ENCODE measurements around the gene LITAFD.
"Not testable (repeated sequence)": the region's sequence is repeated elsewhere in the genome, so short reads cannot be mapped to it uniquely, and the experiment has no call there.

The LITAFD gene

DNA sequence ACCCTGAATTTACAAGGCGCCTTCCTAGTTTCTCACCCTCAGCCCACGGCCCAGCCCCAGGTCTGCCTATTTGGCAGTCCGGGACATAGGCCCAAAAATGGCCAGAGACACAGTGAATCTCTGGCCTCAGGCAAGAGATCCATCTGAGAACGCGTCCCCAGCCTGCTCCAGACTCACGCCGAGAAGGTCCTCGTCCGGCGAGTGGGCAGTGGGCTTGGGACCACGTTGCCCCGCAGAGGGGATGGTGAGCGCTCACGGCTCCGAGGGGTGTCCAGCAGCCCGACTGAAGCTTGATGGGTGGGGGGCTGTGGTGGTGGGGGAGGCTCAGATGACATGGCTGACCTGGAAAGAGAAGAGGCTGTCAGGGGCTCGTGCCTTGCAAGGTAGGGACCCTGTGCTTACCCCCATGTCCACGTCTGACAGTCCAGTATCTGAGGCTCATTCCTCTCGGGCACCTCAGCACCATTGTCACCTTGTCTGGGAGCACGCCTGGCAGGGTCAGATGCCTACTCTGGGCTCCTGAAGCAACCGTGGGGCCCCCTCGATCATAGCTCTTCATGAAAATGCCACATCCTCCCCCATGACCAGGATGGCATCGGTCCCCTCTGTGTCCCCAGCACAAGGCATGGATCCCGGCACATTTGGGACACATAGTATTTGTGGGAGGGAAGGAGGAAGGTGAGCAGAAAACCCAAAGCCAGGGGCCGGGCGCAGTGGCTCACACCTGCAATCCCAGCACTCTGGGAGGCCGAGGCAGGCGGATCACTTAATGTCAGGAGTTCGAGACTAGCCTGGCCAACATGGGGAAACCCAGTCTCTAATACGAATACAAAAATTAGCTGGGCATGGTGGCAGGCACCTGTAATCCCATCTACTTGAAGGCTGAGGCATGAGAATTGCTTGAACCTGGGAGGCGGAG is 22.9 kb upstream of the LITAFD start:
- no peak for DNase-seq

DNA sequence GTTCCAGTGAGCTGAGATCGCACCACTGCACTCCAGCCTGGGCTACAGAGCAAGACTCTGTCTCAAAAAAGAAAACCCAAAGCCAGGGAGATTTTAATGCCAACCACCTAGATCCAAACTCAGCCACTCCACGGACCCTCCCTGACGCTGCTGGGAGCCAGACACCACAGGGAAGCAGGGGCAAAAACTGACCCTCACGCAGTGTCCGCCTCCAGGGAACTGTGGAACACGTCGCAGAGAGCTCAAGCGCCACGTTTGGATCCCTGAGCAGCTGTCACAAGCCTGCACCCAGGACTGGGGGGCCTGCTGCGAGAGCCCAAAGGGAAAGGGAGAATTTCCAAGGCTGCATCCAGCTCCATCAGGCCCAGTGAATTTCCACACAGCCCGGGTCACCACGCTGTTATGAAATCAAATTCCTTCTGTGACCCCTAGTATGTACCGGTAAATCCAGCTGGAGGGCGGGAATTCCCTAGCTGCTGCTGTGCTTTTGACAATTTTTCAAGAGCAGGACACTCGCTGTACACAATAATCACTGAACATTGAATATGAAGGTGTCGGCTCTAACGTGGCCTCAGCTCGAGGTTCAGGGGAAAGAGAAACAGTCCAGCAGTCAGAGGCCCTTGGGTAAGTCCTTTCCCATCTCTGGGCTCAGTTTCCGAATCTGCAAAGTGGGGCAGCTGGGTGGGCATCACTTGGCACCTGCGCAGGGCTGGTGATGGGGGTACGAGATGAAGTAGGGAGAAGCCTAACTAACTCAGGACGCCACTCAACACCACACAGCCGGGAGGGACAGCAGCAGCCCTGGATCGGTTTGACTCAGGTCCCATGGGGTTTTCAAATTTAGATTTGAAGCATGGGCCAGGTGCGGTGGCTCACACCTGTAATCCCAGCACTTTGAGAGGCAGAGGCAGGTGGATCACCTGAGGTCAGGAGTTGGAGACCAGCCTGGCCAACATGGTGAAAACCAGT is 22.0 kb upstream of the LITAFD start:
- no peak for DNase-seq

DNA sequence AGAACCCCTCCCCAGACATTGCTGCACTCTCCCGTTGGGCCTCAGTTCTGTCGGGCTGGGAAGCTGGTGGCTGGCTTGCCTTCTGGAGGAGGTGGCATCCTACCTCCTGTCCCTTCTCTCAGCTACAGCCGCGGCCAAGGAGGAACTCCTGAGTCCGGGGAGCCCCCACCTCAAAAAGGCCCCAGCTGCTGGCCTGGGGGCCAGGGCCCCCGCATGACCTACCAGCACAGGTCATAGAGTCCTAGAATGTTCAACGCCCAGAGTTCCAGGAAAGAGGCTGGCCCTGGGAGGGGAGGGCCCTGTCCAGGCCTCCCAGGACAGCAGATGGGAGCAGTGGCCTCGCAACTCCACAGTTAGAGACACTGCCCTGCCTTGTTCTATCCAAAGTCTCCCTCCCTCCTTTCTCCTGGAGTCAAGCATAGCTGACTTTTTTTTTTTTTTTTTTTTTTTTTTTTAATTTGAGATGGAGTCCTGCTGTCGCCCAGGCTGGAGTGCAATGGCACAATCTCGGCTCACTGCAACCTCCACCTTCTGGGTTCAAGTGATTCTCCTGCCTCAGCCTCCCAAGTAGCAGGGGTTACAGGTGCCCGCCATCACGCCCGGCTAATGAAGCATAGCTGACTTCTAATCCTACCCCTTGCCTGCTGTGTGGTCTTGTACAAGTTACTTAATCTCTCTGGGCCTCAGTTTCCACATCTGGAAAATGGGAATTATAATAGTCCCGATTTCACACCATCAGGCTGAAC is 20.4 kb upstream of the LITAFD start:
- no peak for DNase-seq

DNA sequence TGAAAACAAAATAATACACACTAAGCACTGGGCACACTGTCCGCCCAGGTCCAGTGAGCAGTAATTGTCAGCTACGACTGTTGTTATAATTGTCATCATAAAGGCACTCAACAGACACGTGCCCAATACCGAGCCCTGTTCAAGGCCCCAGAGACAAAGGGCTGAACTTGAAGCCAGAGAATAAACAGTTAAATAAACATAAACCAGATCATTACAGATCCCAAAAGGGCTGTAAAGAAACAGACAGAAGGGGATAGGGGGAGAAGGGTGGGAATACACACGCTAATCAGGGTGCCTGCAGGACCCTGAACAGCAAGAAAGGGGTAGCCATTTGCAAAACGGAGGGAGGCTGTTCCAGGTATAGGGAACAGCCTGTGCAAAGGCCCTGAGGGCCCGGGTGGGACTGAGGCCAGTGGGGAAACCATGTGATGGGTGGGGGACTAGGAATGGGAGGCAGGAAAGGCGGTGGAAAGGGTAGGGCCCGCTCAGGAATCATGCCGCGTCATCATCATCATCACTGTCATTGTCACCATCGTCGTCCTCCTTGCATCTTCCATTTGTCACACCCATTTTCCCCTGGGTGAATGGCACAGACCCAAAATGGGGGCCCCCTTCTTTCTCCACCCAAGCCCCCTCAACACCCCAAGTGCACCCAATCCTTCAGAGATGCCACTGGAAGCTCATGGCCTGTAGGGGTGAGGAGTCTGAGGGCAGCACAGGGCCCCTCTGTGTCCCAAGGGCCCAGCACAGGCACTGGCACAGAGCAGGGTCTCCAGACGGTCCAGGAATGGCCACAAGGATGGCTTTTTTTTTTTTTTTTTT is 19.6 kb upstream of the LITAFD start:
- no peak for DNase-seq

DNA sequence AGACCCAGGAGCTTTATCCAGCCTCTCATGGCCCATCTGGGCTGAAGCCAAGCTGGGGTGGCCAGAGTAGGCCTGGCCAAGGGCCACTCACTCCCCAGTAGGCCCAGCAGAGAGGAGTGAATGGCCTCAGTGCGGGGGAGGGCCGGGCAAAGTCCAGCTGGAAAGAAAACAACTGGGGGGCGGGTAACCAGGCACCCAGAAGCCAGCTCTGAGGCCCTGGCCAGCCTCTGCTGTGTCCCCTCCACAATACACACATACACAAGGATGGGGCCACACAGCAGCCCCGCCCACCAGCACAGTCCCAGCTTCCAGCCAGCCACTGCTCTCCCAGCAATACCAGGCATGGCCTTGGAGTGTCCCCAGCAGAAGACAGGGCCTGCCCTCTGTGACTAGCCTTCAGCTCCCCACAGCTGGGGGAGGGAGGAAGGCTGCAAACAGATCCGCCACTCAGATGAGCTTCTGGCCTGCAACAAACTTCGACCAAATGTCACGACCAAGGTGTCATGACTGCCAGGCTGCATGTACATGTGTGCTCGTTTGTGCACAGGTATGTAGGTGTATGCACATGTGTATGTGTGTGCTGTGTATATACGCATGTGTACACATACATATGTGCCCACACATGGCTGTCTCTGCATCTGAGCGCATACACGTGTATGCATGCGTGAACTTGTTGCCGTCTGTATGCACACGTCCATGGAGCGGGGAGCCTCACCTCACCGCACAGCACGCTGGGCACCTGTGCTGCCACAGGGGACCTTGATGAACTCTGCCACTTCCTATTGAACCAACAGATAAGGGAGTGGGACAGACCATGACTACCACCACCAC is 18.3 kb upstream of the LITAFD start:
- DNase-seq: no peak

DNA sequence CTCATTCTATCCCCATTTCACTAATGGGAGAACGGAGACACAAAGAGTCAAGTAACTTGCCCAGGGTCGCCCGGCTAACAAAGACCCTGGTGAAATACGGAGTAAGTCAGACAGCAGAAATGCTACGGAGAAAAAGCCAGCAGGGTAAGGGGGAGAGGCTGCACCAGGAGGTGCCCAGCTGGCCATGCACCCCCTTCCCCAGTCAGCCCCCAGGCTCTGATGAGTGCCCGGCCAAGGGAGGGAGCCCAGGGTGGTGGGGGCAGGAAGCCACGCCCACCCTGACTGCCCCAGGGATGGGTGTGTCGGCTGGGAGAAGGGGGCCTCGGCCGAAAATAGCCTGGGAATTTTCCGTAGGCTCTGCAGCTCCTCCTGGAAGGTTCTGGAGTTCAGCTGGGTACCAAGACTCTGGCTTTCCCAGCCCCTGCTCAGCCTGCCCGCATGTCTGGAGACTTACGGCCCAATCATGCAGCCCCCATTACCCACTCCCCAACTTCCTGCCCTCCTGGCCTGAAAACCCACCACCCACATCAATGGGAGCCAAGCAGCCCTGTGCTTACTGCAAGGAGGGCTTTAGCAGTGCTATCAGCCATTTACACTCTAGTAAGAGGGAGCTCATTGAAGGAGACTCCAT is 17.6 kb upstream of the LITAFD start:
- DNase-seq: no peak

DNA sequence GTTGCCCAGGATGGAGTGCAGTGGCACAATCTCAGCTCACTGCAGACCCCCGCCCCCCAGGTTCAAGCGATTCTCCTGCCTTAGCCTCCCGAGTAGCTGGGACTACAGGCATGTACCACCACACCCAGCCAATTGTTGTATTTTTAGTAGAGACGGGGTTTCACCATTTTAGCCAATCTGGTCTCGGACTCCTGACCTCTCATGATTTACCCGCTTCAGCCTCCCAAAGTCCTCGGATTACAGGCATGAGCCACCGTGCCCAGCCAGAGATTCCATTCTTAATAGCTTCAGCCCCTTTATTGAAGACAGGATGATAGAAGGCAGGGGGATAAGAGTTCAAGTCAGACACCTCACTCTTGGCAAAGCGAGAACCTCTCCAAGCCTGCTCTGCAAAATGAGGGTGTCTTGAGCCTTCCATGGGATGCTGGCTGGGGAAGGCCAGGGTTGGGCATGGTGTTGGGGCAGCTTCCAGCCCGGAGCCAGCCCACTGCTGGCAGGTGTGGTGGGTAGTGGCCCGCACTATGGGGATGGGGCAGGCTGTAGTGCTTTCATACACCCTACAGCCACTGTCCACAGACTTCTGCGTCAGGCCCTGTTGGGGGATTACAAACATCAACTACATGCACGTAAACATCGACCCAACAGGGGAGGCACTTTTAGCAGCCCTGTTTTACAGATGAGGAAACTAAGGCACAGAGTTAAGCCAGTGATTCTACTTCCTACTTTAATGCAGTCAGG is 16.8 kb upstream of the LITAFD start:
- DNase-seq: no peak

DNA sequence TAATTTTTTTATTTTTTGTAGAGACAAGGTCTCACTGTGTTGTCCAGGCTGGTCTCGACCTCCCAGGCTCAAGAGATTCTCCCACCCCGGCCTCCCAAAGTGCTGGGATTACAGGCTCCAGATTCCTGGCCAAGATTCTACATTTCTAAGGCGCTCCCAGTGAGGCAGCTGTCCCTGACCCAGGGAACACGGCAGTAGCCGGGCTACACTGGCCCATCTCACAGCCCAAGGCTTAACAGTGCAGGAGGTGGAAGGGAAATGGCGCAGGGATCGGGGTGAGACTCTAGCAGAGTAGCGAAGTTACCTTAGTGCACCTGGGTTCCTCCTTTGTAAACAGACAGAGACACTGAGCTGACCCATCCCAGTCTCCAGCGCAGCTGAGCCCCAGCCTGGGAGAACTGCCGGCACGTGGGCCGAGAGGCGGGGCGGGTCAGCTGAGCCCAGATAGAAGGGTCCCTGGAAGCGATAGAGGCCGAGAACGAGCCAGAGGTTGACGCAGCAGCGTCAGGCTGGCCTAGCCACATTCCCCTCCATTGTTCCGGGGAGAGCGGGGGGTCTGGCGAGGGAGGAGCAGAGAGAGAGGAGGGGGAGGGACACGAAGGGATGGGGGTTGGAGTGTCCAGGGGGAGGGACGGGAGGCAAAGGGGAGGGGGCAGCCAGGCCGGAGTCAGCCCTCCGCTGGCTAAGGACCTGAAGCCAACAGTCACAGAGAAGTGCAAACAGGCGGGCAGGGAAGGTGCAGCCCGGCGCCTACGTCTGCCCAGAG is 15.8 kb upstream of the LITAFD start:
- no peak for DNase-seq

DNA sequence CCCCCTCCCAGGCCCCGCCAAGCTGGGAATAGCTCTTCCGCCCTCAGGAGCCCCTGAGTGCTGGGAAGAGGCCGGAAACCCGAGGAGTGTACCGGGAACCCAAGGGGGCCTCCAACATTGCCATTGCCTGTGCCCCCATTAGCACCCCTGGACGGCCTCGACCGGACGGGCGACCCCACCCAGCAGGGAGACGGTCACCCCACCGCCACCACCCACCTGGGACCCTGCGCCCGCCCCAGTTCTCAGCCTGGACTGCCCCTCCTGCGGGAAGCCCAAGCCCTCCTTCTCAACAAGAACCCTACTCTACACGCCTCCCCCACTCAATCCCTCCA is 15.3 kb upstream of the LITAFD start:
- no peak for DNase-seq

DNA sequence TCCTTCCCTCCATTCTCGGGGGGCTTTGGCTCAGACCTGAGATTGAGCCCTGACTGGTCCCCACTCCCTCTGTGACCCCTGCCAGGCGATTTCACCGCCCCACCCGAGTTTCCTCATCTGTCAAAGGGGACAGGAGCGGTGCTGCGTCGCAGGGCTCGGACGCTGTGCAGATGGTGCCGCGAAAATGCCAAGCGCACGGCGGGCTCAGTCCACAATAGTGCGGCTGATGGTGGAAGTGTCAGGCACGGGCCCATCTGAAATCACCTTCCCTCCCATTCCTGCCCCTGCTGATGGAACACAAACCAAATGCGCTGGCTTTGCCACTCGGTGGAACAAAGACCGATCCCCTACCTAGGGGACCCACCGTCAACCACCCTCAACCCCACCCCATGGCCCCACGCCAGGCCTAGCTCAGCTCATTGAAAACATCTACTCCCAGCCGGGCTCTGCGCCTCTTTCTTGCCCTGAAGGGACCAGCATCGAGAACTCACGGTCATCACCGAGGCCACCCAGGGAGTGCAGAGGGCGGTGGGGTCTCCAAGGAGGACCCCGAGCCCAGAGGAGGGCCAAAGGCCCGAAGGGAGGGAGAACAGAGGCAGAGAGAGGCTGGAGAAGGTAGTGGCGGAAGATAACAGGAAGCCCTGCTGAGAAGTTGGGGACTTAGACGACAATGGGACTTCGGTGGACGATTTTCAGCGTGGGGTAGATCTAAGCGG is 14.8 kb upstream of the LITAFD start:
- no peak for DNase-seq

DNA sequence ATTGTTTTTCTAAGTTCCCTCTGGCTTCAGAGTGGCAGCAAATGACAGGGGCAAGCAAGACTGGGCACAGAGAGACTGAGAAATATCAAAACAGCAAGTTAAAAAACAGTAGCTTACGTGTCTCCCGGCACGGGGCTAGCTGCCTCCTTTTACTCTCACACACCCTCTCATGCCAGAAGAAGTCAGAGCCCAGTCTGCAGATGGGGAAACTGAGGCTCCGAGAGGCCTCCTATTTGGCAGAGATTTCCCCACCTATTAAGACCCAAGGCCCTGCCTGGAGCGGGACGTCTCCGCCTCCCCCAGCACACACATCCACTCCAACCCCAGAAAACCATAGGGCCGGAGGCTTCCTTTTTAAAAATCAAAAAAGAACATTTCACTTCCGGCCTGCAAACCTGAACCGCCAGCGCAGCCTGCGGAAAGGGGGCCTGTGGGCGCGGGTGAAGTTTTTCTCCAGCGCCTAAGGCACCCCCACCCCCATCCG is 14.2 kb upstream of the LITAFD start:
- DNase-seq: no peak

DNA sequence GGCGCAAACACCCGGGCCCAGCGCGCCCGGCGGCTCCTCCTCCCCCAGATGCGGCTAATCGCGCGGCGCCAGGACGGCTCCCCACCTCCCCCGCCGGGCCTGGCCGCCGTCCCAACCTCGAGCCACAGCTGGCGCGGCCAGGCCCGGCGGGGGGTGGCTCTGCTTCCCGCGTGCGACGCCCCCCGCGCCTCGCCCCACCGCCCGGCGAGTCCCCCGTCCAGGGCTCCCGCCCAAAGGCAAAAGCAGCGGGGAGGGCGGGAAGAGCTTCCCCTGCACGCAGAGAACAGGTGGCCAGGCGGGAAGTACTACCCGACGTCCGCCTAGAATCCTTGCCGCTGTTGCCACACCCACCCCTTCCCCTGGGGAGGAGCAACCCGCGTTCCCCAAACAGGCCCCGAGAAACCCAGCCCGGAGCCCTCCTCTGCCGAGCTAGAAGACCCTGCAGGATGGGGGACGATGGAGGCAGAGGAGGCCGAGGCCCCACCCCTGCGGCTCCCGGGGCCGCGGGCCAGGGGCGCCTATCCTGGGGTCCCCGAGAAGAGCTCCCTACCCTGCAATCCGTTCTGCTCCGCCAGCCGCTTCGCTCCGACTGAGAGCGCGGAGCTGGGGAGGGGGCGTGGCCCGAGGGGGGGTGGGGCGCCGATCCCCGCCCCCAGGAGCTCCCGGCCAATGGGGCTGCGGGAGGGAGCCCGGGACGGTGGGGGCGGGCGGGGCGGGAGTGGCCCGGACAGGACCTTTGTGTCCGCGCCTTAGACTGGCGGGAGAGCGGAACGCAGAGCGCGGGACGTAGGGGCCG is 13.5 kb upstream of the LITAFD start, which contains the start of gene CARHSP1:
CARHSP1 (minus strand) TSS at position 591 of the 796 bp plus-strand sequence. CDS start 9,678 bp downstream, outside the sequence.
- peak; percentile 87 for DNase-seq

DNA sequence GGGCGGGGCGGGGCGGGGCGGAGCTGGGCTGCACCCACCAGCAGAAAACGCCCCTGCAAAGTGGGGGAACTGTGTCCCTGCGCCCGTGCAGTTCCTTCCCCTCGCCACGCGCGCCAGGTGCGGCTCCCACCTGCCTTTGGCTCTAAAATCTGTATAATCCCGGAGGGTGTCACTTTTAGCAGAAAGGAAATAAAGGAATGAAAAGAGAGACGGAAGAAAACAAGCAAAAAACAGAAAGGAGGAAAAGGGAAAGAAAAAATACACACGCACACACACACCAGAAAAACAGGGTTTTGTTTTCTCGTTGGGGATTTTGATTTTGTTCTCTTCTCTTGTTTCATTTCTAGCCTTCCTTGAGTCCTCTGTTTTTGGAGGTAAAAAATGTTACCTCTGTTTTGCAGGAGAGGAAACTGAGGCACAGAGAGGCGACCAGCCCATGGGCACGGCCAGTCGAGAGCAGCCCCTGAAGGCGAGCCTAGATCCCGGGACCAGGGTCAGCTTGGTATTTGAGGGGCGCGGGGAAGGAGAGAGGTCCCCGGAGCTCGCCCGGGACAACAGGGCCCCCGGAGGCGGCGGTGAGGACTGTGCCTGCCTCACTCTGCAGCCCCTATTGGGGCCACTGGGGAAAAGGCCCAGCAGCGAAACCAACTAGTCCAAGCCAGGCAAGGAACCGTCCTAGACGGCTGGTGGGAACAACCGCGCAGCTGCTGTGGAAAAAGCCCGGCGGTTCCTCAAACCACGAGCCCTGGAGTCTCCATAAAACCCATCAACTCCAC is 12.8 kb upstream of the LITAFD start:
- DNase-seq: no peak

DNA sequence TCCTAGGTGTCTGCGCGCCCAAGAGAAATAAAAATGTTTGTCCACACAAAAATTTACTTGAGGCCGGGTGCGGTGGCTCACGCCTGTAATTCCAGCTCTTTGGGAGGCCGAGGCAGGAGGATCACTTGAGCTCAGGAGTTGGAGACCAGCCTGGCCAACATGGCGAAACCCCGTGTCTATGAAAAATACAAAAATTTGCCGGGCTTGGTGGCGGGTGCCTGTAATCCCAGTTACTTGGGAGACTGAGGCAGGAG is 12.2 kb upstream of the LITAFD start:
- not testable (repeated sequence) for DNase-seq

DNA sequence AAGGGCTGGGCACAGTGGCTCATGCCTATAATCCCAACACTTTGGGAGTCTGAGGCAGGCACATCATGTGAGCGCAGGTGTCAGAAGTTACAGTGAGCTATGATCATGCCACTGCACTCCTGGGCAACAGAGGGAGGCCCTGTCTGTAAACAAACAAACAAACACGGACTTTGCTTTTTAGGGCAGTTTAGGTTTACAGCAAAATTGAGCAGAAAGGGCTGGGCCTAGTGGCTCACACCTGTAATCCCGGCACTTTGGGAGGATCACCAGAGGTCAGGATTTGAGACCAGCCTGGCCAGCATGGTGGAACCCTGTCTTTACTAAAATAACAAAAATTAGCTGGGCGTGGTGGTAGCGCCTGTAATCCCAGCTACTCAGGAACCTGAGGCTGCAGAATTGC is 10.1 kb upstream of the LITAFD start:
- no peak for DNase-seq

DNA sequence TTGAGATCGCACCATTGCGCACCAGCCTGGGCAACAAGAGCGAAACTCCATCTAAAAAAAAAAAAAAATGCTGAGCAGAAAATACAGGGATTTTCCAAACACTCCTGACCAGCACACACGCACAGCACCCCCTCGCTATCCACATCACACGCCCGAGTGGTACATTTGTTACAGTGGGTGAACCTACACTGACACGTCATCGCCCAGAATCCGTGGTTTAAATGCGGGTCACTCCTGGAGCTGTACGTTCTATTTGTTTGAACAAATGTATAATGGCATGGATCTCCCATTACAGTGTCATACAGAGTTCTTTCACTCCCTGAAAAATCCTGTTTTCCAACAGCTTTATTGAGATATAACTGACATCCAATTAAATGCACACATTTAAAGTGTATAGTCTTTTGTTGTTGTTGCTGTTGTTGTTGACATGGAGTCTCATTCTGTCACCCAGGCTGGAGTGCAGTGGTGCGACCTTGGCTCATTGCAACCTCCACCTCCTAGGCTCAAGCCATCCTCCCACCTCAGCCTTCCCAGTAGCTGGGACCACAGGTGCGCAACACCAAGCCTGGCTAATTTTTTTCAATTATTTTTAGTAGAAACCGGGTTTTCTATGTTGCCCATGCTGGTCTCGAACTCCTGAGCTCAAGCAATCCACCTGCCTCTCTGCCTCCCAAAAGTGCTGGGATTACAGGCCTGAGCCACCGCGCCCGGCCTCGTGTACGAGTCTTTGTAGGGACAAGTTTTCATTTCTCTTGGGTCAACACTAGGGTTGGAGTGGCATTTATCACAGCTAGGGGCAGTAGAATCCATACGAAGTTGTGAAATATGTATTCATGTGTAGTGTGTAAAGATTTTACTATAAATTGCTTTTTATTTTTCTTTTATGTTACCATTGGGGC is 8.9 kb upstream of the LITAFD start:
- no peak for DNase-seq
